Keratinocyte (primary cell): ENCODE results near the gene UBE2A.

Experiments
- EZH2 ChIP-seq: IDR thresholded peaks from one replicate; pipeline ENCODE4 v1.6.1; 2012; ENCODE audit warnings: inconsistent platforms, mild to moderate bottlenecking, low read length, moderate library complexity
- TF ChIP-seq, protein P1 (sequence below), 3 experiments: IDR thresholded peaks in 1 of 3; conservative IDR thresholded peaks in 1 of 3; optimal IDR thresholded peaks in 1 of 3; 2 replicates in 2 of 3; 3 replicates in 1 of 3; pipeline versions ENCODE3 to v1.5.1; 2011; ENCODE audit warnings: low read length in 3 of 3, mild to moderate bottlenecking in 3 of 3, moderate library complexity in 2 of 3, control low read depth in 1 of 3, inconsistent platforms in 1 of 3; ENCODE audit not compliant: insufficient read depth in 2 of 3; ENCODE audit errors: extremely low read depth in 1 of 3

DNA sequence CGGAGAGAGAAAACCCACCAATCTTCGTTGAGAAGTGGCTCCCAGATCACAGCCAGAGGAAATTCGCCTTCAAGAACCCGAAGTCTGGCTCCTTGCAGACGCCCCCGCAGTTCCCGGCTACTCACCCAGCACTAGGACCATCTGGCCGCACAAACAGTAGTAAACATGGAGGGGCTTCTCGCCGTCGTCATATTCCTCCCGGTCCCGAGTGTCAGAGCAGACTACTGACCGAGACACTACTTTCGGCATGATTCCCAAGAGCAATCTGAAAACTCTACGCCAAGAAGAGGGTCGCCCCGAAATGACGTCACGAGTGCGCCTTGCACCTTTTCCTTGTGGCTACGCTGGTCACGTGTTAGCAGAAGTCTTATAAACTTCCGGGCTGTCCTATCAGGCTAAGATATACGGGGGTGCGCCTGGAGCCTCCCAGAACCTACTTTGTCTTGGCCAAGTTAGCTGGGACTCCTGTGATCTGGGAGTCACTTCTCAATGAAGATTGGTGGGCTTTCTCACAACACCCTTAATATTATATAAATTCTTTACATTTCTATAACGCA, 9.2 kb upstream of the UBE2A start, which contains the start of gene STEEP1:
- TF ChIP-seq, protein P1, sequence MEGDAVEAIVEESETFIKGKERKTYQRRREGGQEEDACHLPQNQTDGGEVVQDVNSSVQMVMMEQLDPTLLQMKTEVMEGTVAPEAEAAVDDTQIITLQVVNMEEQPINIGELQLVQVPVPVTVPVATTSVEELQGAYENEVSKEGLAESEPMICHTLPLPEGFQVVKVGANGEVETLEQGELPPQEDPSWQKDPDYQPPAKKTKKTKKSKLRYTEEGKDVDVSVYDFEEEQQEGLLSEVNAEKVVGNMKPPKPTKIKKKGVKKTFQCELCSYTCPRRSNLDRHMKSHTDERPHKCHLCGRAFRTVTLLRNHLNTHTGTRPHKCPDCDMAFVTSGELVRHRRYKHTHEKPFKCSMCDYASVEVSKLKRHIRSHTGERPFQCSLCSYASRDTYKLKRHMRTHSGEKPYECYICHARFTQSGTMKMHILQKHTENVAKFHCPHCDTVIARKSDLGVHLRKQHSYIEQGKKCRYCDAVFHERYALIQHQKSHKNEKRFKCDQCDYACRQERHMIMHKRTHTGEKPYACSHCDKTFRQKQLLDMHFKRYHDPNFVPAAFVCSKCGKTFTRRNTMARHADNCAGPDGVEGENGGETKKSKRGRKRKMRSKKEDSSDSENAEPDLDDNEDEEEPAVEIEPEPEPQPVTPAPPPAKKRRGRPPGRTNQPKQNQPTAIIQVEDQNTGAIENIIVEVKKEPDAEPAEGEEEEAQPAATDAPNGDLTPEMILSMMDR (optimal IDR thresholded peaks at IDR 0.05 in 1 of 3, IDR thresholded peaks at IDR 0.05 in 1 of 3, conservative IDR thresholded peaks at IDR 0.05 in 1 of 3; ENCODE audit: extremely low read depth in 1 of 3, insufficient read depth in 2 of 3, low read length in 3 of 3) = no peak
- no peak for TF ChIP-seq EZH2
